OCI-LY7 (cell line): ENCODE results near the gene DEFB116.

ENCODE experiments used
- CTCF ChIP-seq: fragments of 200-600 bp; sonication (generic); conservative IDR thresholded peaks from 2 replicates; pipeline ENCODE4 v1.5.1; 2014; ENCODE audit warnings: mild to moderate bottlenecking, antibody characterized with exemption, low read length, moderate library complexity, mixed read lengths
- EZH2phosphoT487 ChIP-seq: fragments of 200-600 bp; sonication (generic); IDR thresholded peaks from 2 replicates; pipeline ENCODE4 v1.6.1; 2018; ENCODE audit warnings: low read depth, borderline replicate concordance, mild to moderate bottlenecking, mixed run types, antibody characterized with exemption, low read length, moderate library complexity, mixed read lengths

- no peak for TF ChIP-seq CTCF
- no peak for TF ChIP-seq EZH2phosphoT487
Measured at GRCh38 chr20:31278178-31278577, 30.2 kb downstream of the DEFB116 start.
